ENCODE measurements around the gene TRMT1.
A peak's percentile ranks its signal among the peaks of the same experiment; 100 is the strongest.
"Not testable (repeated sequence)": the region's sequence is repeated elsewhere in the genome, so short reads cannot be mapped to it uniquely, and the experiment has no call there.

The TRMT1 gene

DNA sequence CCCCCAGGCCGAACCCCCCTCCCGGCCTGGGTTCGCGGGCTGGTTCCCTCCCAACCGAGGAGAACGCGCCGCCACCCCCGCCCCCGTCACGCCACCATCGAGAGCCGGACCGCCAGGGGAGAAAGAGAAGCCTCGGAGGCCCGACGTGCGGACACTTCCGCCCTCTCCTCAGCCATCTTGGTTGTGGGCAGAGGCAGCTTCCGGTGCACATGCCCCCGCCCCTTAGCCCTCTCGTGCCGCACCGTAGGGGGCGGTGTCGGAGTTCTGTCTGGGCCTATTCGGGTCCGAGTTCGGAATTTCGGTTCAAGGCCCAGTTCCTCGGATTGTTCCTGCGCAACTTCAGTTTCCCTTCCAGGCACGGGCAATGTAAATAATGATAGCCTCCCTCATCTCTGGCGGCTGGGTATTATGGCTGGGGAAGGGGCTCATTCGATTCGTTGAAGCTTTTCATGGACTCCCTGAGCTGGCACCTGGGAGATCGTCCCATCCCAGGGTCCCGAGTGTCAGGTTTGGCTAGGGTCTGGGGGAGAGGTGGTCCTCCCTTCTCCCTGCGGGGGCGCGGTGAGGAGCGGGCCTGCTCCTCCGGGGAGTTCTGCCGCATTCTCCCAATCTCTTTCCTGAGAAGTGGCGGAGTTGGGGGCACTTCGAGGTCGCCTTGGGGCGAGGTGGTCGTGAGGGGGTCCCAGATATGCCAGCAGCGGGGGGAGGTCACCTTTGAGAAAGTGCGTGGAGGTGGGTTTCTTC, 33.8 kb upstream of the TRMT1 start, which contains the start of the genes IER2 and STX10:
IER2 (plus strand) TSS at position 225 of the 744 bp plus-strand sequence. CDS start 2,776 bp downstream, outside the sequence.
STX10 (minus strand) TSS at position 189 of the 744 bp plus-strand sequence. CDS start 202 bp downstream, outside the sequence.
- DNase-seq: peak; percentile 94

DNA sequence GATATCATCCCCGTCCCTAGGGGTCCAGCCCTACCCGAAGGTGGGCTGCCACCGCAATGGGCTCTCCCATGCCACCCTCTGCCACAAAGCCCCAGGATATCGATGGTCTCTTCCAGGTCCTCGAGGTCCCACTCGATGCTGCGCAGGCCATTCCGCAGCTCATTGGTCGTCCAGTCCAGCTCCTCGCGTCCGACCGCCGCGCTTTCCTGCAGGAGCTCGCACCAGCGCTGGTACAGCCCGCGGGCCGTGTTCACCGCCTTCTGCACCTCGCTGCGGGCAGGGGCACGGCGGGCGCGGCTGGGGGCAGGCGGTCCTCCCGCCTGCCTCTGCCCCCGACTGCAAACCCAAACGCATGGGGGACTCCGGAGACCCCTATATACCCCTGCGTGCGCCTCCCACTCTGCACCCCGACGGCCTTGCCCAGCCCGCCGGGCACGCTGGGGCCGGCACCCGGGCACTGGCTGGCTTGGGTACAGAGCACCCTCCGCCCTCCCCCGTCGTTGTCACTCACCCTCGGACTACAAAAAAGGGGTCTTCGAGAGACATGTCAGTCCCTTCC, 33.2 kb upstream of the TRMT1 start:
- DNase-seq: peak; percentile 46

DNA sequence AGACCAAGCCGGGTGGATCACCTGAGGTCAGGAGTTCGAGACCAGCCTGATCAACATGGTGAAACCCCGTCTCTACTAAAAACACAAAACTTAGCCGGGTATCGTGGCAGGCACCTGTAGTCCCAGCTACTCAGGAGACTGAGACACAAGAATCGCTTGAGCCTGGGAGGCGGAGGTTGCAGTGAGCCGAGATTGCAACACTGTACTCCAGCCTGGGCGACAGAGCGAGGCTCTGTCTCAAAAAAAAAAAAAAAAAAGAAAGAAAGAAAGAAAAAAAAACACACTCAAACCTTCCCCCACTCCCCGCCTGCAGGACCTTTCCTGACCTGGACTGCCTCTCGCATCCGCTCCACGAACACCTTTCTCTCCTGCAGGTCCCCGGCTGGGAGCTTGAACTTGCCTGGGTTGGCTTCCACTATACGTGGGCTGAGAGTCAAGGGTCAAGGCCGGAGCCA, 32.7 kb upstream of the TRMT1 start:
- DNase-seq: not testable (repeated sequence)

DNA sequence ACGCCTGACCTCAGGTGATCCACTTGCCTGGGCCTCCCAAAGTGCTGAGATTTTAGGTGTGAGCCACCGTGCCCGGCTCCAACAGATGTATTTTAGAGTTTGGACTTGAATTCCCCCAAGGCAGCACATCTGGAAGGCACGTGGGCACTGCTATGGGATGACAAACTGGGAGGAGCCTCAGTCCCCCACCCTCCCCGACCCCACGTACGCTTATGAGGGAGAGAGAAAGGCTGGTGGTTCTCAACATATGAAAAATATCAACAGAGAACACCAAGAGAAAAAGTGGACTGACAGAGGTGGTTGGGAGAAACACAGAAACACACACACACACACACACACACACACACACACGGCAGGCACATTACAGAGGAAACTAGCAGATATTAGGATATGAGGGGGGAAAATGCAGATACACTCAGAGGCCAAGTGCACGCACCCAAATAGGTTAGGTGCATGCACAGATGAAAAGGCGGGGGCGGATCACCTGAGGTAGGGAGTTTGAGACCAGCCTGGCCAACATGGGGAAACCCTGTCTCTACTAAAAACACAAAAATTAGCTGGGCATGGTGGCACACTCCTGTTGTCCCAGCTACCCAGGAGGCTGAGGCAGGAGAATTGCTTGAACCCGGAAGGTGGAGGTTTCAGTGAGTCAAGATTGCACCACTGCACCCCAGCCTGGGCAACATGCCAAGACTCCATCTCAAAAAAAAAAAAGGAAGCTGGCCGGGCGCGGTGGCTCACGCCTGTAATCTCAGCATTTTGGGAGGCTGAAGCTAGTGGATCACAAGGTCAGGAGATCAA, 30.4 kb upstream of the TRMT1 start:
- DNase-seq: peak; percentile 70

DNA sequence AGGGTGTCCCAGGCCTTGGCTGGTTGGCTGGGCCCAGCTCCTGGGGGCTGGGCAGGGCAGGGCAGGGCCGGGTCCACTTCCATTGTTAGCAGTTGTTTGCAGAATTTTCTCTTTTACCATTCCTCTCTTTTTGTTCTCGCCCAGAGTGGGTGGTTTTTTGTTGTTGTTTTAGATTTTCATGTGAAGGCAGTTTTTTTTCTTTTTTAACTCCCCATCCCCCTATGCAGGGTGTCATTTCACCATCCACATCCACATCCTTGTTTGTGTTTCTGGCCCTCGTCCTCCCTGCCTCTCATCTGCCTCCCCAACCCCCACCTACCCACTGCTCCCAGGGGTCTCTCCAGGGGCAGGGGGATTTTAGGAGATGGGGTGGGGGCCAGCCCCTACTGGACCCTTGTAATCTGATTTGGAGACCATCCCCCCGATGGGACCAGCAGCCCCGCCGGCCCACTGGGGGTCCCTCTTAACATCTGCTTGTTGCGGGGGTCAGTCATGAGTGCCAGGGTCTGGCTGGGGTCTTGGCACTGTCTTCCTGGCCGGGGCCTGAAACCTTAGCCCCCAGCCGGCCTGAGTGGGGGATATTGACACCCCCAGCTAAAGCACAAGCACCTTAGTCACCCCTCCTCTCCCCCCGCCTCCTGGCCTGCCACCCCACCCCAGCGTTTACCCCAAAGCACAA, 23.2 kb upstream of the TRMT1 start:
- no peak for DNase-seq

DNA sequence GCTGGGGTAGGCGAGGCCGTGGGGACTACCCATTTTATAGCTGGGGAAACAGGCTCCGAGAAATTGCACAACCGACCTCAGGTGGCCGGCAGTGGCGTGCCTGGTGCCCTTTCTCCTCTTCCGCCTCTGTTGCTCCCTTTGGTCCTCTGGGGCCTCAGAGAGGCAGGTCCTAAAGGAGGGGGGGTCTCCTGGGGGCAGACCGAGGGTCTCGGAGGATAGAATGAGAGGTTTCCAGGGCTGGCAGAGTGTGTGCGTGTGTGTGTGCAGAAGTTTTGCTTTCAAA, 22.3 kb upstream of the TRMT1 start:
- no peak for DNase-seq

DNA sequence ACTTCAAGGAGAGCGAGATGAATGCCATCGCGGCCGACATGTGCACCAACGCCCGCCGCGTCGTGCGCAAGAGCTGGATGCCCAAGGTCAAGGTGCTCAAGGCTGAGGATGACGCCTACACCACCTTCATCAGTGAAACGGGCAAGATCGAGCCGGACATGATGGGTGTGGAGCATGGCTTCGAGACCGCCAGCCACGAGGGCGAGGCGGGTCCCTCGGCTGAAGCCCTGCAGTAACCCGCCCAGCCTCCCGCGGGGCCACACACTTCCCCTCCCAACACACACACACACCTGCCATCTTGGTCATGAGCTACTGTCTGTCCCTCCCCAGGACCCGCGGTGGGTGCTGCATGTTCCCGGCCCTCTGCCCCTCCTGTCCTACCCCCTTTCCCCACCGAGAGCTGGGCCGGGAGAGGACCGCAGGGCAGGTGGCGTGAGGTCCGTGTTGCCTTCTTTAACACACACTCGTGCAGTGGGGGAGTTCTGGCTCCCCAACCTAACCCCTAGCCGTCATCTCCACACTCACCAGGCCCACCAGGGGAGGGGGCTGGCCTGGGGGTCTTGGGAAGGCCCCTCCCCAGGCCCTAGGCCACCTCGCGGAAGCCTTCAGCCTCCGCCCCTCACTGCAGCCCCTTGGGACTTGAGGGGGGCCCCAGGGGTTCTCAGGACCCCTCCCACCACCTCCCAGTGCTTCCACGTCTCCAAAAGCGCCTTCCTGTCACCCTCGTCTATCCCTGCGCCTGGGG, 21.8 kb upstream of the TRMT1 start:
- DNase-seq: no peak

DNA sequence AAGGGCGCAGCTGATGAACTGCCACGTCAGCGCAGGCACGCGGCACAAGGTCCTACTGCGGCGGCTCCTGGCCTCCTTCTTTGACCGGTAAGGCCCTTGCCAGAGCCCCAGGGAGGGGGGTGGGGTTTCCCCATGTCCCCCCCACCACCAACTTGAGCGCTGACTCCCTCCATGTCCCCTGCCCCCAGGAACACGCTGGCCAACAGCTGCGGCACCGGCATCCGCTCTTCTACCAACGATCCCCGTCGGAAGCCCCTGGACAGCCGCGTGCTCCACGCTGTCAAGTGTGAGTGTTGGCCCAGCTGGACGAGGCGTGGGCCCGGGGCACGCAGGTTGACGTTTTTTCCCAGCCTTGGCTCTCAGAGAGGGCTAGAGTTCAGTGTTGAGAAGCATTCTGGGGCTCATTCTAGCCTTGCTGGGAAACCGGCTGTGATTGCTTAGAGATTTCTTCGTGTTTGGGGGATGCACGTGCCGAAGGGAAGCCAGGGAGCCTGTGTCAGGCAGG, 20.8 kb upstream of the TRMT1 start:
- DNase-seq: no peak

DNA sequence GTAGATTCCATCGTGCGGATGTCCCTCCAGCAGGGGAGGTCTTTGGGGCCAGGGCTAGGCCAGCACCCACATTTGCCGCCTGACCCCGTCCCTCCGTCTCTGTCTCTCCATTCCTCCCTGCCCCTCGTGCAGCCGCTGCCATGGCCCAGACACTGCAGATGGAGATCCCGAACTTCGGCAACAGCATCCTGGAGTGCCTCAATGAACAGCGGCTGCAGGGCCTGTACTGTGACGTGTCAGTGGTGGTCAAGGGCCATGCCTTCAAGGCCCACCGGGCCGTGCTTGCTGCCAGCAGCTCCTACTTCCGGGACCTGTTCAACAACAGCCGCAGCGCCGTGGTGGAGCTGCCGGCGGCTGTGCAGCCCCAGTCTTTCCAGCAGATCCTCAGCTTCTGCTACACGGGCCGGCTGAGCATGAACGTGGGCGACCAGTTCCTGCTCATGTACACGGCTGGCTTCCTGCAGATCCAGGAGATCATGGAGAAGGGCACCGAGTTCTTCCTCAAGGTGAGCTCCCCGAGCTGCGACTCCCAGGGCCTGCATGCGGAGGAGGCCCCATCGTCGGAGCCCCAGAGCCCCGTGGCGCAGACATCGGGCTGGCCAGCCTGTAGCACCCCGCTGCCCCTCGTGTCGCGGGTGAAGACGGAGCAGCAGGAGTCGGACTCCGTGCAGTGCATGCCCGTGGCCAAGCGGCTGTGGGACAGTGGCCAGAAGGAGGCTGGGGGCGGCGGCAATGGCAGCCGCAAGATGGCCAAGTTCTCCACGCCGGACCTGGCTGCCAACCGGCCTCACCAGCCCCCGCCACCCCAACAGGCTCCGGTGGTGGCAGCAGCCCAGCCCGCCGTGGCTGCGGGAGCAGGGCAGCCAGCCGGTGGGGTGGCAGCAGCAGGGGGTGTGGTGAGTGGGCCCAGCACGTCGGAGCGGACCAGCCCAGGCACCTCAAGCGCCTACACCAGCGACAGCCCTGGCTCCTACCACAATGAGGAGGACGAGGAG, 18.8 kb upstream of the TRMT1 start:
- no peak for DNase-seq

DNA sequence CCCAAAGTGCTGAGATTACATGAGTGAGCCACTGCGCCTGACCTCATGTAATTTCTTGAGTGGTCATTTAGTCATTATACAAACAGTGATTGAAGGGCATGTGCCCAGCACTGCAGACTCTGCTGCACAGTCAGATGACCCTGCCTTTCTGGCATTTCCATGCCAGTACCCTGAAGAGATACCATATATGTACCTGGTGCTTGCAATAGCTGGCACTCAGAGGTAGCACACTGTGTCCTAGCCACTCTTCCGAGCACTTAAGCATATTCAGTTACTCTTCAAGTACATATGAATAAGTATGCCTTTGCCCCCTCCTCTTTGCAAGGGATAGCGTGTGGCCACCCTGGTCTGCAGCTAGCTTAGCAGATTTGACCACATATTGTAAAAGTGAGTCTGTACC, 18.1 kb upstream of the TRMT1 start:
- DNase-seq: no peak

DNA sequence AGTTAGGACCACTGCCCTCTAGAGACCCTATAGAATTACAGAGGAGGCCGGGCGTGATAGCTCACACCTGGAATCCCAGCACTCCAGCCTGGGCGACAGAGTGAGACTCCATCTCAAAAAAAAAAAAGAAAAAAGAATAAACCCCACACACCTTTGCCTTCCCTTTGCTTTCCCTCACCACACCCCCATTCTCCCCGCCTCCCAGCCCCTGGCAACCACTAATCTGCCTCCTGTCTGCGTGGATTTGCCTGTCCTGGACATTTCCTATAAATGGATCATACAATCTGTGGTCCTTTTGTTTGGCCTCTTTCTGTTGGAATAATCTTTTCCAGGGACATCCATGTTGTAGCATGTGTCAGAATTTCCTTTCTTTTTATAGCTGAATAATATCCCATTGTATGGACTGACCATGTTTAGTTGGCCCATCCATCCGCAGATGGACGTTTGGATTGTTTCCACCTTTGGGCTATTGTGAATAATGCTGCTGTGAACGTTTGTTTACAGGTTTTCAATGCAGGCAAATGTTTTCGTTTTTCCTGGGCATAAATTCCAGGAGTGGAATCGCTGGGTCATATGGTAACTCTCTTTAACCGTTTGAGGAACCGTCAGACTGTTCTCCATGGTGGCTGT, 16.8 kb upstream of the TRMT1 start:
- DNase-seq: no peak

DNA sequence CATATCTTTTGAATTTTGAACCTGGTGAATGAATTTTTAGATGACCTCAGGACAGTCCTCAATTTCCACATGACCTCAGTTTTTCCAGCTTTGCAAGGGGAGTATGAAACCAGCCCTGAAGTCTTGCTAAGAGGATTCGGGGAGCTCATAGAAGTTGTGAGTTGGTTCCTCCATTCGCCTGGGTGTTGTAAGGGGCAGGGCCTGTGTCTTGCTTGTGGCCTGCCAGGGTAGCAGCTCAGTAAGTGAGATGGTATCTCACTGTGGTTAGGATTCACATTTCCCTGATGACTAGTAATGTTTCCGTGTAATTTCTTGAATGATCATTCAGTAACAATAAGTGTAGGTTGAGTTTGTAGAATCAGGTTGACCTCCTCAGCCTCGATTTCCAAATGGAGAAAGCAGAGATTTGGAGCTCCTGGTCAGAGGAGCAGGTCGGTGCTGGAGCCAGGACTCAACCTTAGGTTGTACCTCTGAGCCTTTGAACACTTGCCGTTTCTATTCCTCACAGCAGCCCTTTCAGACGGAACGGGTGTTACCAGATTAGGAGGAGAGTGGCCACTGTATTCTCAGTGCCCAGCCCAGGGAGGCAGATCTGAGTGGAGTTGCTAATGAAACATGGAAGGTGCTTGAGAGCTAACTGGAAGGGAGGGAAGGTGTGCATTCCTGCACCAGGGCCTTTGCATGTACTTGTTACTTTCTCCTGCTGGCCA, 16.1 kb upstream of the TRMT1 start:
- peak; percentile 79 for DNase-seq

DNA sequence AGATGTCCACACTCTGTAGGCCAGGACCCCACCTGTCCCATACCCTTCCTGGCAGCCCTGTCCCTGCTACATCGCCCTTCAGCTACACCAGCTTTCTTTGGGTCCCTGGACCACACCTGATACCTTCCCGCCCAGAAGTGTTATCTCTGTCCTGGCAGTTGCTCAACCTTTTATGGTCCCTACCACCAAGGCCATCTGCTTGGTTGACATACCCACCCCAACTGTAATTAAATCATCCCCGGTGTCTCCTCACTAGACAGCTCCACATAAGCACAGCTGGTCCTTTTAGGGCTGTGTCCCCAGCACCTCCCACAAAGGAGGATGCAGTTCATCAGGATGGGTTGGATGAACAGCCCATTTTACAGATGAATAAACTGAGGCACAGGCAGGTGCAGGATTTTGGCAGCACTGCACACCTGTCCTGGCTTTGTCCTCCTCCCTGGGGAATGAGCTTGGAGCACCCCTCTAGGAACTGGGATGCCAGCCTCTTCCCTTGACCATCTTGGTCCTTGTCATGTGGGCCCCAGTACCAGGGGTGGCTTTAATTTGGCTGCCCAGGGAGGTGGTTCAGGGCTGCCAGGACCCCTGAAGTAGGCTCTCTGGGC, 14.4 kb upstream of the TRMT1 start:
- no peak for DNase-seq

DNA sequence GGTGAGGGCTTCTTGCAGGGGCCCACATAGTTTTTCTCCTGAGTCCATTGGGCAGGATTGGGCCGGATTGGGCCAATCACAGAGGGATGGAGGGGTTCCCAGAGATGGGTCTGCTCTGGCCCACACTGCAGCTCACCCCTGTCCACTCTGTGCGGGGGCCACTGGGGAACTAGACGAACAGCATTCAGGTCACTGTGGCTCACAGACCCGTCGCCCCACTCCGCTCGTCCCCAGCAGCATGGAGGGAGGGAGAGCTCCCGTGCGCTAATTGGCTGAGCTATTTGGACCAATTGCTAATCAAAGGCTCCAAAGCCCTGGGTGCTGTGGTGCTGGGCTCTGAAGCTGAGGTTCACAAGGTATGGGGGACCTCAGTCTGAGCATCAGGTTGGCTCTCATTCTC, 12.8 kb upstream of the TRMT1 start:
- no peak for DNase-seq

DNA sequence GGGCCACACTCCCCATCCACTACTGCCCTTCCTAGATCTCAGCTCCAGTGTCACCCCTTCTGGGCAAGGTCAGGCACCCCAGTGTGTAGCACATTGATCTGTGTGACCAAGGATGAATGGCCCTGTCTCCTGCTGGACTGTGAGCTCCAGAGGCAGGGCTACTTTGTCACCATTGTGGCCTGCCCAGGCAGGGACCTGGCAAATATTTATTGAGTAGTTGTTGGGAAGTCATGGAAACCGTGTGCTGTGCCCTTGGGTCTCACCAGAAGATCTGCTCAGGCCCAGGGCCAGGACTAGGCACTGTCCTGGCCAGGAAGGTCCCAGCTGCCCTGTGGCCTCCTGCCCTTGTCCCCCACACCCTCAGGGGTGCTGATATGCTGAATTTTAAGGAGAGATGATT, 12.0 kb upstream of the TRMT1 start:
- no peak for DNase-seq

DNA sequence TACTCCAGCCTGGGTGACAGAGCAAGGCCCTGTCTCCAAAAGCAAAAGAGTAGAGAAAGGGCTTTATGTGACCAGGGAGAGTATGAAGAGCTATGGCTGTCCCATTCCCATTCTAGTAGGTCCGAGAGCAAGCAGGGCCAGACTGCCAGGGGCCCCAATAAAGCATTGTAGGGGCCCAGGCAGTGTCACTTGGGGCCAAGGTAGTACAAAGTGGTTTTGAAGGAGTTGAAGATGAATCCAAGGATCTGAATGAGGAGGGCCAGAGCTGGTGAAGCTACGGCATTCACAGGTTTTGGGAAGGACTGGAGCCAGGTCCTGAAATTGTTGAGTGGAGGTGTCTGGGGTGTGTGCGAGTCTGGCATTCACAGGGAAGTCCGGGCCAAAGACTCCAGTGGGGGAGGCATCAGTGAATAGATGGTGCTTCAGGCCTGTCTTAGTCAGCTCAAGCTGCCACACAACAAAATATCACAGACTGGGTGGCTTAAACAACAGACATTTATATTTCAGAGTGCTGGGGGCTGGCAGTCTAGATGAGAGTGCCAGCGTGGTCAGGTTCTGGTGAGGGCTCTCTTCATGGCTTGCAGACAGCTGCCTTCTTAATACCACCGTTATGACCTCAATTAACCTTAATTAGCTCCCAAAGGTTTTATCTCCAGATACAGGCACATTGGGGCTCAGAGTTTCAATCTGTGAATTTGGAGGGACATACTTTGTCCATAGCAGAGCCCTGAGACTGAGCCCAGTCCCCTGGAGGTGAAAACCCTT, 11.5 kb upstream of the TRMT1 start:
- DNase-seq: peak; percentile 39

DNA sequence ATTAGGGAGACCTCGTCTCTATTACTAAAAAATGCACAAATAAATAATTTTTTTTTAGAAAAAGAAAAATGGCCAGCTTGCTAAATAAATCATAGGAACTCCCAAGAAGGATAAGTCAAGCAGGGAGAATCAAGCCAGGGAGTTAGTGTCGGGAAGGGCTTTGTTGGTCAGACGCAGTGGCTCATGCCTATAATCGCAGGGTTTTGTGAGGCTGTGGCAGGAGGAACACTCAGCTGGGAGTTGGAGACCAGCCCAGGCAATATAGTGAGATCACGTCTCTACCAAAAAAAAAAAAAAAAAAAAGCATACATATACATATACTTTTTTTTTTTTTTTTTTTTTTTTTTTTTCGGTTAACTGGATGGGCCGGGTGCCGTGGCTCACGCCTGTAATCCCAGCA, 10.5 kb upstream of the TRMT1 start:
- DNase-seq: no peak

Measured in hematopoietic multipotent progenitor cell treated with erythropoietin and hydrocortisone succinate and interleukin-3 and kit ligand, for 8 days (in vitro differentiated cells).